A549 (cell line): Measurements from ENCODE around the gene AP2B1. TPM values are rescaled to one million over a fixed set of nuclear protein-coding genes. Genes with fewer than 3 reads are reported as not detected.
"Not testable (repeated sequence)": the region's sequence is repeated elsewhere in the genome, so short reads cannot be mapped to it uniquely, and the experiment has no call there.

Experiments
- ATAC-seq, 2 experiments: fragments of 200-7000 bp in 1 of 2; fragments of >200 bp in 1 of 2; cut with Nextera tagmentation in 1 of 2; cut with Tn5 transposase in 1 of 2; 3 replicates each; pipeline versions ENCODE4 v1.8.0 to v1.9.1; 2018 to 2020; ENCODE audit warnings: mild to moderate bottlenecking in 1 of 2, moderate library complexity in 1 of 2
- CTCF ChIA-PET: fragments of 300-600 bp; sonication (Branson Sonifier 250); formaldehyde crosslinking; extraction: SDS; loops from one replicate; lab custom pipeline; 2021; ENCODE audit warnings: antibody characterized with exemption, inconsistent platforms; lab: Yijun Ruan, JAX
- POLR2A ChIA-PET: fragments of 350-600 bp; formaldehyde crosslinking; extraction: SDS; loops from one replicate; lab custom pipeline; 2021; ENCODE audit warnings: antibody characterized with exemption, inconsistent platforms; lab: Yijun Ruan, JAX
- DNase-seq, 2 experiments: peaks; one replicate each; pipeline versions ENCODE4 v3.0.0 to v3.0.0-alpha.2; 2011 to 2016; ENCODE audit warnings: low read depth in 1 of 2, low spot score in 1 of 2
- FAIRE-seq: peaks from 2 replicates; lab custom pipeline; 2011; peaks lifted over from hg19 to GRCh38; lab: Jason Lieb, UNC
- H3K27ac ChIP-seq, 2 experiments: fragments of >200 bp; sonication (Bioruptor Twin); formaldehyde crosslinking; 3 replicates each; pipeline ENCODE4 v1.5.1; 2016 to 2017
- H3K4me1 ChIP-seq: fragments of >200 bp; sonication (Bioruptor Twin); formaldehyde crosslinking; 3 replicates; pipeline ENCODE4 v1.6.1; 2016
- H3K4me2 ChIP-seq: fragments of >200 bp; sonication (Bioruptor Twin); formaldehyde crosslinking; 3 replicates; pipeline ENCODE4 v1.6.1; 2016
- H3K4me3 ChIP-seq: fragments of >200 bp; sonication (Bioruptor Twin); formaldehyde crosslinking; 3 replicates; pipeline ENCODE4 v1.5.1; 2016
- H3K9me3 ChIP-seq: fragments of >200 bp; sonication (Bioruptor Twin); formaldehyde crosslinking; 3 replicates; pipeline ENCODE4 v1.6.1; 2016
- CEBPB ChIP-seq, 2 experiments: fragments of >200 bp in 1 of 2; sonication (Bioruptor Twin) in 1 of 2; formaldehyde crosslinking in 1 of 2; IDR thresholded peaks; 2 replicates each; pipeline ENCODE4 v1.6.1; 2012 to 2016
- CHD2 ChIP-seq: fragments of 150-350 bp; IDR thresholded peaks from 2 replicates; pipeline ENCODE4 v1.6.1; 2014; ENCODE audit warnings: low read length; ENCODE audit not compliant: partially characterized antibody
- FOSB ChIP-seq: fragments of 250-450 bp; sonication (Bioruptor Pico); IDR thresholded peaks from 2 replicates; pipeline ENCODE4 v1.5.0; 2020; ENCODE audit warnings: mild to moderate bottlenecking, moderate library complexity
- FOSL2 ChIP-seq, 2 experiments: fragments of 450-650 bp in 1 of 2; fragments of >200 bp in 1 of 2; sonication (Bioruptor Twin) in 1 of 2; formaldehyde crosslinking; IDR thresholded peaks; 2 replicates each; pipeline versions ENCODE4 v1.5.0 to v1.6.1; 2016 to 2020; ENCODE audit warnings: mild to moderate bottlenecking in 1 of 2, moderate library complexity in 1 of 2
- HOXA7 ChIP-seq: fragments of 250-450 bp; sonication (Bioruptor Pico); IDR thresholded peaks from 2 replicates; pipeline ENCODE4 v1.5.0; 2020; ENCODE audit warnings: mild to moderate bottlenecking, moderate library complexity
- HOXB13 ChIP-seq: fragments of 250-450 bp; sonication (Bioruptor Pico); IDR thresholded peaks from 2 replicates; pipeline ENCODE4 v1.5.0; 2020; ENCODE audit warnings: low read depth, mild to moderate bottlenecking, moderate library complexity
- MAFK ChIP-seq: fragments of 450-650 bp; IDR thresholded peaks from 2 replicates; pipeline ENCODE4 v1.6.1; 2014; ENCODE audit not compliant: partially characterized antibody
- NFE2L2 ChIP-seq: fragments of 150-350 bp; conservative IDR thresholded peaks from 2 replicates; pipeline ENCODE4 v1.6.1; 2014; ENCODE audit warnings: low read length
- NR3C1 ChIP-seq: fragments of >200 bp; sonication (Bioruptor Twin); formaldehyde crosslinking; IDR thresholded peaks from 3 replicates; pipeline ENCODE4 v1.6.1; 2017
- RARB ChIP-seq: fragments of 250-450 bp; sonication (Bioruptor Pico); IDR thresholded peaks from 2 replicates; pipeline ENCODE4 v1.8.0; 2021; ENCODE audit warnings: mild to moderate bottlenecking, moderate library complexity
- RCOR1 ChIP-seq: fragments of 150-350 bp; IDR thresholded peaks from 2 replicates; pipeline ENCODE4 v1.6.1; 2014; ENCODE audit warnings: antibody characterized with exemption, low read length, low read depth
- SREBF2 ChIP-seq: fragments of 450-650 bp; IDR thresholded peaks from 2 replicates; pipeline ENCODE4 v1.6.1; 2014; ENCODE audit warnings: mild to moderate bottlenecking, moderate library complexity
- TFCP2L1 ChIP-seq: fragments of 250-450 bp; sonication (Bioruptor Pico); IDR thresholded peaks from 2 replicates; pipeline ENCODE4 v1.5.0; 2021; ENCODE audit warnings: mild to moderate bottlenecking
- WGBS: methylation state at CpG from one replicate; pipeline ENCODE4 v1.1.6; 2017; ENCODE audit errors: missing lambda C conversion rate; 5-methylcytosine and 5-hydroxymethylcytosine counted together
- polyA plus RNA-seq, 4 experiments: library from polyadenylated mRNA; depleted of rRNA in 3 of 4; stranded (reverse); fragments of >200 nt; fragmentation: RNase III in 1 of 4; extraction: RNeasy Plus Mini Kit Qiagen cat#74134 plus additional on column Dnase treatment in 1 of 4; gene quantifications; 2 replicates in 3 of 4; 3 replicates in 1 of 4; pipeline ENCODE4 v1.2.3, GENCODE V29; 2011 to 2017

Gene AP2B1
- polyA plus RNA-seq, 2 of the 4 experiments (the other 2 are of a cell fraction): 110 to 278 TPM

GRCh38 chr17:35557353-35557752, 29.8 kb upstream of the AP2B1 start:
- ChIA-PET POLR2A (interaction anchor here (1.5 kb wide), 1 partner anchor 11 kb away, joined by 5 read pairs; no protein-coding TSS in a partner anchor), CTCF (interaction anchor here (4.0 kb wide), 1 partner anchor 191 kb away, joined by 30 read pairs; no protein-coding TSS in a partner anchor)
- H3K4me2 ChIP-seq: no peak overlapping the region
- DNase-seq (no peak), FAIRE-seq (no peak), ATAC-seq (no peak)
- no peaks in the 10 kb centered on the region for H3K4me1 ChIP-seq
- TF ChIP-seq RARB (CRISPR knock-in tag) (no peak), MAFK (peak; percentile 4)
- WGBS: 64% methylated on average over 3 of the region's 3 CpGs
- no peak overlapping the region for H3K27ac ChIP-seq
- no peaks in the 10 kb centered on the region for H3K9me3 ChIP-seq
- H3K4me3 ChIP-seq: no peak overlapping the region

- ATAC-seq (no peak), DNase-seq (no peak), FAIRE-seq (no peak)
- TF ChIP-seq TFCP2L1 (CRISPR knock-in tag): no peak
- TF ChIP-seq RCOR1: no peak
- TF ChIP-seq CHD2: no peak
- no peak for TF ChIP-seq HOXA7 (CRISPR knock-in tag)
- no peak for TF ChIP-seq SREBF2
- no peak for TF ChIP-seq CEBPB (IDR thresholded peaks at IDR 0.05)
- peak; percentile 16 for TF ChIP-seq MAFK
- no peak for TF ChIP-seq NR3C1
- TF ChIP-seq HOXB13 (CRISPR knock-in tag): no peak
- H3K4me2 ChIP-seq: no peak overlapping the region
- H3K4me1 ChIP-seq: no peaks in the 10 kb centered on the region
- 74% methylated on average over 2 of the region's 2 CpGs for WGBS
- POLR2A ChIA-PET: no interaction called here
- CTCF ChIA-PET: interaction anchor here (0.6 to 2.7 kb wide), 2 partner anchors 21 to 568 kb away, joined by 3 to 11 read pairs; partner anchors contain the start of gene SLFN12L
- no peaks in the 10 kb centered on the region for H3K9me3 ChIP-seq
- no peak overlapping the region for H3K27ac ChIP-seq
- H3K4me3 ChIP-seq: no peak overlapping the region
Measured at GRCh38 chr17:35559495-35560210, 27.5 kb upstream of the AP2B1 start.

GRCh38 chr17:35560703-35561102, 26.4 kb upstream of the AP2B1 start, which contains the start of gene SLFN14:
Gene SLFN14 (minus strand): TSS chr17:35560819. CDS start chr17:35558062, 2,757 bp downstream.
- DNase-seq (no peak), ATAC-seq (no peak), FAIRE-seq (no peak)
- 65% methylated on average over 3 of the region's 3 CpGs for WGBS
- Histone ChIP-seq H3K9me3 (no peaks in the 10 kb centered on the region), H3K4me1 (no peaks in the 10 kb centered on the region), H3K27ac (no peak within 1 kb of the TSS), H3K4me3 (no peak within 1 kb of the TSS), H3K4me2 (no peak within 1 kb of the TSS)
- TF ChIP-seq NFE2L2: no peak
- TF ChIP-seq FOSL2 (IDR thresholded peaks at IDR 0.05): no peak
- no peak for TF ChIP-seq FOSL2 (CRISPR knock-in tag; IDR thresholded peaks at IDR 0.05)
- CTCF ChIA-PET: interaction anchor here (1.0 to 2.7 kb wide), 2 partner anchors 22 to 27 kb away, joined by 3 to 11 read pairs; partner anchors contain the start of gene SLFN12L
- POLR2A ChIA-PET: no interaction called here

- H3K9me3 ChIP-seq, FAIRE-seq, DNase-seq, ATAC-seq, H3K27ac ChIP-seq, POLR2A ChIA-PET, H3K4me2 ChIP-seq, H3K4me1 ChIP-seq, H3K4me3 ChIP-seq: not testable (repeated sequence)
- CTCF ChIA-PET: interaction anchor here (0.7 to 1.6 kb wide), 4 partner anchors 10 to 430 kb away, joined by 3 to 5 read pairs (median 4); no protein-coding TSS in a partner anchor
- 74% methylated on average over 16 of the region's 16 CpGs for WGBS
Measured at GRCh38 chr17:35563181-35563580, 23.9 kb upstream of the AP2B1 start.

GRCh38 chr17:35566968-35567367, 20.2 kb upstream of the AP2B1 start:
- FAIRE-seq (no peak), ATAC-seq (no peak), DNase-seq (no peak)
- WGBS: 87% methylated on average over 11 of the region's 11 CpGs
- TF ChIP-seq RCOR1 (no peak), CHD2 (no peak), FOSL2 (IDR thresholded peaks at IDR 0.05) (no peak), FOSL2 (CRISPR knock-in tag; IDR thresholded peaks at IDR 0.05) (no peak), FOSB (CRISPR knock-in tag) (no peak)
- Histone ChIP-seq H3K27ac (peak overlapping the region; percentile 78 to 81; a peak in 5 of 6 replicates), H3K4me3 (peak overlapping the region; percentile 71), H3K4me1 (peaks cover 18% of the 10 kb centered on the region), H3K9me3 (no peaks in the 10 kb centered on the region), H3K4me2 (peak overlapping the region; percentile 73)
- POLR2A ChIA-PET: interaction anchor here (1.0 to 2.8 kb wide), 4 partner anchors 12 to 36 kb away, joined by 3 to 31 read pairs (median 5); partner anchors contain the start of genes AP2B1 and PEX12
- CTCF ChIA-PET: interaction anchor here (1.0 to 4.0 kb wide), 2 partner anchors 28 to 181 kb away, joined by 4 to 14 read pairs; no protein-coding TSS in a partner anchor
